GM19099 (cell line): ENCODE results near the gene THSD4.

Source experiments
- POLR2A ChIP-seq: IDR thresholded peaks from 3 replicates; pipeline ENCODE4 v1.6.1; 2011; ENCODE audit warnings: low read depth; ENCODE audit not compliant: insufficient read length; ENCODE audit errors: extremely low read depth

THSD4 gene

DNA sequence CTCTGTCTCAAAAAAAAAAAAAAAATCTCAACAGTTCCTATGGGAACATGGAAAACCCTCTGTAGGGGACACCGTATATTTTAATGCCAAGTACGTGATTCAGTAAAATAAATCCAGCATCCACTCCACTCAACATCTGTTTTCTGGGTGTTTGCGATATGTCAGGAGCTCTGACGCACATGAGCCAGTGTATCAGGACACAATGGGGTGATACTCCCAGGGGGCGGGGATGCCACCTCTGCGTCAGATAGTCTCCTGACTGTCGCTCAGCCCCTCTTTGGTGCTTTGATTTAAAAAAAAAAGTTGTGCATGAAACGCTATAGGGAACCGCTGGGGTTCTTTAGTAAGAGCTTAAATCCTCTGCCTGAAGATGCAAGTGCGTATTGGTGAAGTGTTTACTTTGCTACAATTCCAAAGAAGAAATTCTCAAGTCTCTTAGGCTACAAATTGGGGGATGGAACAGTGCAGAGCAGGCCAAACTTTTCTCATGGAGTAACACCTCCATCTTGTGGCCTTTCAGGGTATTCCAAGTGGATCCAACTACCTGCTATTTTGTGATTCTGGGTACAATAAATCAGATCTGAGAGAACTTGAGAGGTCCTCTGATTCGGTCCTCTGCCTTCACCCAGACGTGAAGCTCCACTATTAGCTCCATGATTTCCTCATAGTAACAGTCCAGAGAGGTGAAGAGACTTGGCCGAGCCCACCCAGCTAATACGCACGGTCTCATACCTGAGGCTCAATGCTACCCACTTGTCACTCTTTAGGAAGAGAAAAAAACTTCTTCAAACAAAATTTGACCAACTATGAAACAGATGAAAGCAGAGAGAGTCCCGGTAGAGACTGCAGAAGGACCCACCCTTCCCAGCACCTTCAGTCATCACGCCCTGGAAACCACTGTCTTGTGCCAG, 685.8 kb downstream of the THSD4 start:
- TF ChIP-seq POLR2A: no peak

- TF ChIP-seq POLR2A: no peak
Measured at GRCh38 chr15:71801935-71802655, 686.8 kb downstream of the THSD4 start.

DNA sequence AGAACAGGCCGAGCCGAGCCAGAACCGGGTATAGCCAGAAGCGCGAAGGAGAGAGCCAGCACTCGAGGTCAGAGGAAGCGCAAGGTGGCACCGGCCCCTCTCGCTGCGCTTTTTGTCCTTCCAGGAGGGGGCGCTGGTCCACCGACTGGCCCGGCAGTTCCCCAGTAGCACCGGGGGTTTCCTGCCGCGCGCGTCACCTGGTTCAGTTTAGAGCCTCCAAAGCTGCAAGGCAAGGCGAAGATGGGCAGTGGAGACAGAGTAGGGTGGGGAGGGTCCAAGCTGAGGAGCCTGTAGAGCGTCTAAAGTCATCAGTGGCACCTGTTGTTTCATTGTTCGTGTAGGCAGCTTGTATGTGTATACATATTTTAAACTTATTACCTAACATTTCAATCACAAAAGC, 687.5 kb downstream of the THSD4 start:
- TF ChIP-seq POLR2A: no peak

DNA sequence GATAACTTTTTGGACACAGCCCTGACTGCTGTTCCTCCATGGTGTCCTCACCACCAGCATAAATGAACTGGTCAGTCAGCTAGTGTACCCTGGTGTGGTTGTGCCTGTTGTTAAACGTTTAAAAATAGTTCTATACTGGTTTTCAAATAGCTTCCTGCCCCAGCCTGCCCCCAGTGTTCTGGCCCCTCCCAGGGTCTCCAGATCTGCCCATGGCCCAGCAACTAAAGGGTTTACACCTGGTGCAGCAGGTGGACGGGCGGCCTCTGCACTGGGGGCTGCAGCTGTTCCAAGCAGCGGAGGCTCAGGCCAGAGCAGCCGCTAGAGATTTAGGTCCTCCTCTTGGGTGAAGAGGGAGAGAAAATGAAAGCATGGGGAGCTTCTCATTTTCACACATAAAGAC, 689.0 kb downstream of the THSD4 start:
- TF ChIP-seq POLR2A: no peak

DNA sequence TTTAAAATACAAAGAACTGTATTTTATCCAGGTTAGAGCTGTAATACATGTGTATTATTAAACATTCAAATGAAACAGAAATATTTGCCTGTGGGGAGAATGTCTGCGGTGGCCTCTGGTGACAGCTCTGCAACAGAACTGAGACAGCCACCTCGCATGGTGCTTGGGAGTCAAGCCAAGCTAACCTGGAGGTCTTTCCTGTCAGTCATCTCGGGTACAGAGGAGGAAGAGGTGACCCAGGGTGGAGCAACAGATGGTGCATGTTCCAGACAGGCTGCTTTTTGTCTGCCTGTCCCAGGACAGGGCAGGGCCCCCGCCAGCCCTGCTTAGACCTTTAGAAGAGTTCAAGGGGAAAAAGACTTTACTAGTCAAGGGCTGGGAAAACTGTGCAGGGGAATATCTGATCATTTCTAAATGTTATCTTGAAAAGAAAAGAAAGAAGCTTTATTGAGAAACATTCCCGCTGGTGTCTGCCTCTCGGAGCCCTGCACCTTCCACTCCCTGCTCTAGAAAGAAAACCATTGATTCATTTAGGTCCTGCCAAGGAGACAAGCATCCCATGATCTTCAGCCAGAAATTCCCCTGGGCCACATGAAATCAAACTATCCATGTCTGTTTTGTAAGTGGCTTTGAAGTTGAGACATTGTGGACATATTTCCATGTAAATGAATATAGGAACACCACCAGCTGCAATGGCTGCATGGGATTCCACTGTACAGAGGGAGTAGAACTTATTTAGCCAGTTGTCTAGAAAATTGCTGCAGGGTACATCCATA, 689.6 kb downstream of the THSD4 start:
- no peak for TF ChIP-seq POLR2A

- no peak for TF ChIP-seq POLR2A
Measured at GRCh38 chr15:71806452-71806931, 691.2 kb downstream of the THSD4 start.

DNA sequence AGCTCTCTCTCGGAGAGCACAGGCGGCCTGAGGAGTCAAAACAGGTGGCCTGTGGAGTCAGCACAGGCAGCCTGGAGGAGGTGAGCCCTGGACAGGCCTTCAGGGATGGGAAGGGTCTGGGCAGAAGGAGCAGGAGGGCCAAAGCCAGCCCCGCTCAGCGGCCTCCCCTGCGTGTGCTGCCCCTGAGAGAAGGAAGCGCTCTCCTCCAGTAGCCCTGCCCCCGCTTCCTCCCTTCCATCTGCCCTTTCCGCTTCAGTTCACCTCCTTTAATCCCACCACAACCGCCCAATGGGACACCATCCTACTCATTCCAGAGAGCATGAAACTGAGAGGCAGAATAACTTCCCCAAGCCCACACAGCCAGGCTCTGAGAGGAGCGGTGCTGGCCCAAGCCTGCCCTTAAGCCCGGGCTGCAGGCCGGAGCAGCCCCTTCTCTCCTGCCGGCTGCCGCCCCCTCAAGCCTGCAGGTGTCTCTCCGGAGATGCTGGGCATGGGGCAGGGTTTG, 691.9 kb downstream of the THSD4 start:
- TF ChIP-seq POLR2A: no peak

DNA sequence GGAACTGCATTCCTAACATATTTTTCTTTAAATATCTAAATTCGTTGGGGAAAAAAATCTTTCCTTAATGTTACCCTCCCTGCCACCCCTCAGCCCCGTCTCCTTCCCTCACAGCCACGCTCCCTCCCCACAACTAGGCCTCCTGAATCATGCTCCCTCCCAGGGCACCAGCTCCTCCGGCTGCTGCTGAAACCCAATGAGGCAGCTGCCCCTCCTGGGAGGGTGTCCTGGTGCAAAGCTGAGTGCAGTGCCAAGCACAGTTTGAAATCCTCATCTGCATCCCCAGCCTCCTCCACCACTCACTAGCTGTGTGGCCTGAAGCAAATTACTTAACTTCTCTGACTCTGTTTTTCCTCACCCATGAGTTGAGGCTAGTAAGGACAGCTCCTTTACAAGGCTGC, 692.4 kb downstream of the THSD4 start:
- no peak for TF ChIP-seq POLR2A

DNA sequence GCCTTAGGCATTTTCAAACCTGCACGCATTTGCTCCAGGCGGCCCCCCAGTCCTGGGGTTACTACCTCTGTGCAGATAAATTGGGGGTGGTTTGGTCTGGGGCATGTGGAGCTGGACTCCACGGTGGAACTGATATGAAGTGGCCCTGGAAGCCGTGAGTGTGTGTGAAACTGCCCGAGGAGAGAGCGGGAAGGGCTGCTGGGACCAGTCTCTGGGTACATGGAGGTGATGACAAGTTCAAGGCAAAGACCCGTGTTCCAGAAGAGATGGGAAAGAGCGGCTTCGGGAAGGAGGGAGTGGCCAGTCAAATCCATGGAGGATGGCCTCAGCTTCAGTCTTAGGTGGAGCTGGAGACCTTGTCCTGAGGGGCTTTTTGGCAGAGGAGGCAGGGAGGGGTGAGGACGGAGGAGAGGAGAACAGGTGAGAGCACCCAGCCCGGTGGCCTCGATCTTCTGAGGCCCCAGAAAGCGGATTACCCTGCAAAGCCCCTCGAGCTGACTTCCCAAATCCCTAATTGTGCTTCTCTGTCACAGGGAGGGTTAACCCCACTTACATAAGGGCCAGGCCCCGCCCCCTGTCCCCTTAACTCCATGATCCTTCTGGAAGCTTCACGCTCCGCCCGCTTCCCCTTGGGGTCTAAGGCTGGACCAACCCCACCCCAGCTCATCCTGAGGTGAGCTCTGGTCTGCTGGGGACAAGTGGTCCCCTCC, 693.2 kb downstream of the THSD4 start:
- TF ChIP-seq POLR2A: no peak

DNA sequence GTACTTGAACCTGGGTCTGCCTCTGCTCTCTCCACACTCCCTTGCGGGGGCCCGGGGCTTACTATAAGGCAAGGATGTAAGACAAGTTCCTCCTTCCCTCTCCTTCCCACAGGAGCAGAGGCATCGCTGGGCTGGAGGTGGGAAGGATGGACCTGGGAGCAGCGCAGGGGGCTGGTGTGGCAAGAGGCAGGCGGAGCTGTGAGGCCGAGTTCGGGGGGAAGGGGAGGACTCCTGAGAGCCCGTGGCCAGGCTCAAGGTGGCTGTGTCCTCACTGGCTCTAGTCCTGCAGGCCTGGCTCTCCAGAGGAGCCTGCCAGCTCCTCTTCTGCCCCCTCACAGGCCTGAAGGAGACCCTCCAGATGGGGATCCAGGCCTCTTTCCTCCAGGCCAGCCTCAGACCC, 694.1 kb downstream of the THSD4 start:
- TF ChIP-seq POLR2A: no peak

- TF ChIP-seq POLR2A: no peak
Measured at GRCh38 chr15:71810256-71811035, 695.2 kb downstream of the THSD4 start, which contains the start of gene NR2E3. TSS of gene NR2E3 (plus strand) at chr15:71810554. CDS start at chr15:71810744, 190 bp downstream.

- no peak for TF ChIP-seq POLR2A
Measured at GRCh38 chr15:71811036-71811736, 695.9 kb downstream of the THSD4 start.
